Activated CD4-positive, alpha-beta T cell treated with anti-CD3 and anti-CD28 coated beads, Interleukin-2, amount 50 U/mL, for 24 hours (primary cell): ENCODE measurements around the gene HOXB7.

Experiments used
- DNase-seq, 2 donors: peaks; one replicate each; pipeline ENCODE4 v3.0.0-alpha.2; 2020; ENCODE audit warnings: low read depth in 1 of 2, low spot score in 1 of 2

Gene HOXB7

DNA sequence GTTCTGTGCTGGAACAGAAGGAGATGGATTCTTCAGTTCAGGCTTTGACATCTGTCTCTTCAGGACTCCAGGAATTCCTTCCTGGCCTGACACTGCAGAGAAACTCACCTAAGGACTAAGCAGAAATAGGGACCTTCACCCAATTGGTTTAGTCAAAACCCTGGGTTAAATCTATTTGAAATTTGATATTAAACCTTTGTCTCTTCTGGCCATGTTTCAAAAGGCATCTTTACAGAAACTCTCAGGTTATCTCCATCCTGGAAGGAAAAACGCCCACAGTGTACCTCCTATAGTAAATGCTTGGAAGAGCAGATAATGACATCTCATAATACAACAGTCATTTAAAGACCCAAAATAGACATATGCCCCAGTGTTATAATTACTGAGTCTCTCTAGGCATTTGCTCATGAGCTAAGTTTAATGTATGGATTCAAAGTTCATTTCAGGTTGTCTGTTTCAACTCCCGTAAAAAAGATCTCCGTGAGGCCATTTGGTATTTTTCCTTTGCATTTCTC is 27.1 kb downstream of the HOXB7 start:
- no peak for DNase-seq

DNA sequence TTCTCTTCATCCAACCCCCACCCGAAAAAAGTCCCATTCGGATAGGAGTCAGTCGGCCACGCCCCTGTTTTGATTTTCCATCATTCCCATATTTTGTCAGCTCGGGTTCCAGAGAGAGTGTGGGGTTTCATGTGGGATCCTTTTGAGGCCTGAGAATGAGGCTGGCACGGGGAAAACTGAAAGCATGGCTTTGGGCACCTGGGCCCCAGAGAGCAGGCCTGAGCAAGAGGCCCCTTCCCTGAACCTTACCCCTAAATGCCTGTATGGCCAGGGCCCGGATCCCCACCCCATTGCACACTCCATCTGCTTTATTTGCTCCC is 28.1 kb downstream of the HOXB7 start:
- DNase-seq, result no peak

DNA sequence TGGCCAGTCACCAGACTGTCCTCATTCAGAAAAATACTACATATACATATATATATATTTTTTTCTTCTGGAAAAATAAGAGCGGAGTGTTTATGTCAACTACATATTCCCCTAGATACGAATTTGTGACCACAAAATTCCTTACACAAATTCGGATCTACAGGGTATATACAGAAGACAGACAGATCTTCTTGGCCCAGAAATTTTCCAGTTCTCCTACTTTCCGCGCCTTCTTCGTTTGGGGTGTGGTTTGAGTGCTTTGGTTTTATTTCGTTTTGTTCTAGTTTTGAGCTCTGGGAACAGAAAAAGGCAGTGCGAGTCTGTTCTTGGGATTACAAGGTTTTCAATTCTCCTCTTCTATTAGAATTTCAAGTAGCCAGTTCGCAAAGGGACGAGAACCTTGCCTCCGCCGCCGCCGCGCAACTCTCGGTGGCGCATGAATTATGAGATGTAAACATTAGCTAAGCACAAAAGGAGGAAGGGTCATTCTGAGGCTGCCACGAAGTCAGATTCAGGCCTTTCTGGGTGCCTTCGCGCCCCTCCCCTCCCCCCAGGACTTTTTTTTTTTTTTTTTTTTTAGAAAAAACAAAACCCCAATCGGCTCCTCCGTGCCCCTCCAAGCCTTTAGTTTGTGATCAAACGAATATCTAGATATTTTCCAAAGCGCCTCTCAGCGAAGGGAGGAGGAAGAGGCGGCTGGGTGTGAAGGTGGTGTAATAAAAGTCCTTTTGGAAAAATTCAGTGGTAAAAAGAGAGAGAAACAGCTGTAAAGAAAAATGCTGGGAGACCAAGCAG is 30.9 kb downstream of the HOXB7 start:
- DNase-seq, result no peak

DNA sequence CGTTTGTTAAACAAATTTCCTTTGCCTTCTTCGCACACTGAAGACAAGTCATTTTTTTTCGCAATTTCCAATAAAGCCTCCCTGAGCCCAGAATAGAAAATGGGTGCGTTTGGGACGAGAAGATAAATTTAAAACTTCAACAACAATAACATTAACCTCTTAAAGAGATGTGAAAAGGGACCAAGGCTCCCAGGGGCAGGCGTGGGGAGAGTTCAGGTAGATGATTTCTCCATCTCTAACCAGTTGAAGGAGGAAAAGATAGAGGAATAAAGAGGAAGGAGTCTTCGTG is 31.4 kb downstream of the HOXB7 start:
- DNase-seq, result no peak

DNA sequence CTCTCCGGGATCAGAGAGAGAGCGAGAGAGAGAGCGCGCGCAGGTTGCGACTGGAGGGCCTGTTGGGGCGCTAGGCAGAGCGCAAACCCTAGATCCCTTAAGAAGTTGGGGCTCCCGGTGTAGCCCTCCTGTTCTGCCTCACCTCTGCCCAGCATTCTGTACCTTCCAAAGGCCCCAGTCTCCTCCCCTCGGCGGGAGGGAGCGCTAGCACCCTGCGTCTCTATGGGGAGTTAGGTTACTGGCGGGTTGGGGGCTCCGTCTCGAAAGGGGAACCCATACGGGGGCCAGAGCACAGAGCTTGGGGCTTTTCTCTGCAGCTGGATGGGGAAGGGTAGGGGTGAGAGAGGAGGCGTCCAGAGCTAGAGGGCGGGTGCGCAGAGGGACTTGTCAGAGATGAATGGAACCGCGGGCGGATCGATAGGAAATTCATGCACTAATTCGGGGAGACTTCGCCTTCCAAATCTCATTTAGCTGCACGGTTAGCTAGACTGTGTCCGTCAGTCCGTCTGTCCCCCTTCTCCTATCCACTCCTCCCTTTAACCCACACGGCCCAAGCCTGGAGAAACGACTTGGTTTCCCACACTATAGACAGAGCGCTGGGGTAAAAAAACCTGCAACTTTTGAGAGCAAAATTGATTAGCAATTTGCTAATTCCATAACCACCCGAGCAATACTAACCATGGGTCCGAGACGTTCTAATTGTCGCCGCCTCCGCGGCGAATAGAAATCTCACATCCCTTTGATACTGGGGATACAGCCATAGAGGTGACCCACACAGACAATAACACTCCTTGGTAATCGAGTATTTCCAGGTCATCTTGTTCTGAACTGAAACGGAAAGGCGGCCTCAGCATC is 32.0 kb downstream of the HOXB7 start:
- DNase-seq, result no peak

DNA sequence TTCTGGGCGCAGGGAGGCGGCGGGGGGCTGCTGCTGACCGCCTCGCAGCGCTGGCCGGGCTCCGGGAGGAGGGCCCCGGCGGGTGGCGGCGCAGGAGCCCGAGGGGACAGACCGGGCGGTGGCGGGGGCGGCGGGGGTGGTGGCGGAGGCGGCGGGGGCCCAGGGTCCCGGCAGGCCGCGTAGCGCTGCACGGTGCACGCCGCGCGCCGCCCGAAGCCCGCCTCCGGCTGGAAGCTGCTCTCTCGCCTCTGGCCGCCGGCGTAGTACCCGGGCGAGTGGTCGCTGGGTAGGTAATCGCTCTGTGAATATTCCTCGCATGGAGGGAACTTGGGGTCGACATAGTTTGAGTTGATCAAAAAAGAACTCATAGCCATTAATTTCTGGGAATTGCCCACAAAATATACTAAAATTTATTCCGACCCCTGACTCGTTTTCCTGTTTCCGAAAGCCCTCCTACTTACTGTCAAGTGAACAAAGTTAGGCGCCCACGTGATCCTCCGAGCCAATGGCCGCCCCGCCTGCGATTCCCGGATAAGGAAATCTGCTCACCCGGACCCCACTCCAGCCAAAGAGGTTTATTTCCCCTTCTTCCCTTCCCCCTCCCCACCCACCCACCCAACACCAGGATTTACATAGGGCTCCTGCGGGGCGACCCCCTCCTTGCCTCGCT is 32.7 kb downstream of the HOXB7 start, which contains the start of gene HOXB4:
Gene HOXB4 (minus strand): TSS at position 405 of the 670 bp plus-strand sequence. CDS start 31 bp downstream, at position 374.
- peak in 1 of 2 donors; percentile 52 for DNase-seq

DNA sequence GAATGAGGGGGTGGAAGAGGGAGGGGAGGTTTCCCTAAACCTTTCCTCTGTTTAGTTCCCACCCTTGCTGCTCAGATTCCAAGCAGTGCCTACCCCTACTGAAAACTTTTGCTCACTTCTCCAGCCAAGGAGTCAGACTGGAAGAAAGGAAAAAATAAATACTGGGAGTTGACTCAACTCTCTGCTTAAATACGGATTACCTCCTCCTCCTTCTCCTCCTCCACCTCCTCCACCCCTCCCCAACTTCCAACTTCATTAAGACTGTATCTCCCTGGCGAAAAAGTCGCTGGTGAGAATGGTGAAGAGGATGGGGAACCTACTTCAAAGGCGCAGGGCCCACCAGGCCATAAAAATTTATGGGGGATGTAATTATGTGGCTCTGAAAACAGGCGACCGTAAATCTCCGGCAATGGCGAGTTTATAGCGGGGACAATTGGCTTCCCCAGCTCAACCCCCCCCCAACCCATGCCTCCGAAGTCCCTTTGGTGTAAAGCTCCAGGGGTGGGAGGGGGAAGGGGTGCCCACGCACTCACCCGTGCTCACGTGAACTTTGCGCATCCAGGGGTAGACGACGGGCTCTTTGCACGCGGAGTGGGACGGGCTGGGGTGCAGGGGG is 33.4 kb downstream of the HOXB7 start:
- DNase-seq, result no peak

DNA sequence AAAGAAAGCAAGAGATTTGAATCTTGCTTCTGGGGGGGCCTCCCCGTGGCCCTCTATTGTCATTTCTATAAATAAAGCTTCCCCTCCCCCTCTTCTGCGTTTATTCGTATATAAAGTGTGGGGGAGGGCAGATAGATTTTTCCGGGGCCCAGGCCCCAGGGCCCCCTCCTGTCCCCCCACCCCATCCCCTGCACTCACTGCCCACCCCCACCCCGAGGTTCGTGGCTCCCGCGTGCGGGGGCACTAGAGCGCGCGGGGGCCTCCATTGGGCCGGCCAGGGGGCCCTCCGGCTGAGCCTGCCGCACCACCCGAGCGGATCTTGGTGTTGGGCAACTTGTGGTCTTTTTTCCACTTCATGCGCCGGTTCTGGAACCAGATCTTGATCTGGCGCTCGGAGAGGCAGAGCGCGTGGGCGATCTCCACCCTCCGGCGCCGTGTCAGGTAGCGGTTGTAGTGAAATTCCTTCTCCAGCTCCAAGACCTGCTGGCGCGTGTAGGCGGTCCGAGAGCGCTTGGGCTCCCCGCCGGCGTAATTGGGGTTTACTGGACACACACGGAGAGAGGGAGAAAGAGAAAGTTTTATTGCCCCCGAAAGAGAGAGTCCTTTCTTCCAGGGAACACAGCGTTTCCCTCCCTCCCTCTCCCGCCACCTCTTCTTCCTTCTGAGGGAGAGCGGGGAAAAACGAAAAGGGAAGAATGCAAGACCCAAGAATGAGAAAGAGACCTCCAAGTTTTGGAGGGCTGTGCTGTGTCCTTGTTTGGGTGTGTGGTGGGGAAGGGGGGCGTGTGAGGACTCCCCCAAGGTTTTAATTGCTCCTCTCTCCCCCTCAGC is 34.1 kb downstream of the HOXB7 start:
- DNase-seq, result no peak

DNA sequence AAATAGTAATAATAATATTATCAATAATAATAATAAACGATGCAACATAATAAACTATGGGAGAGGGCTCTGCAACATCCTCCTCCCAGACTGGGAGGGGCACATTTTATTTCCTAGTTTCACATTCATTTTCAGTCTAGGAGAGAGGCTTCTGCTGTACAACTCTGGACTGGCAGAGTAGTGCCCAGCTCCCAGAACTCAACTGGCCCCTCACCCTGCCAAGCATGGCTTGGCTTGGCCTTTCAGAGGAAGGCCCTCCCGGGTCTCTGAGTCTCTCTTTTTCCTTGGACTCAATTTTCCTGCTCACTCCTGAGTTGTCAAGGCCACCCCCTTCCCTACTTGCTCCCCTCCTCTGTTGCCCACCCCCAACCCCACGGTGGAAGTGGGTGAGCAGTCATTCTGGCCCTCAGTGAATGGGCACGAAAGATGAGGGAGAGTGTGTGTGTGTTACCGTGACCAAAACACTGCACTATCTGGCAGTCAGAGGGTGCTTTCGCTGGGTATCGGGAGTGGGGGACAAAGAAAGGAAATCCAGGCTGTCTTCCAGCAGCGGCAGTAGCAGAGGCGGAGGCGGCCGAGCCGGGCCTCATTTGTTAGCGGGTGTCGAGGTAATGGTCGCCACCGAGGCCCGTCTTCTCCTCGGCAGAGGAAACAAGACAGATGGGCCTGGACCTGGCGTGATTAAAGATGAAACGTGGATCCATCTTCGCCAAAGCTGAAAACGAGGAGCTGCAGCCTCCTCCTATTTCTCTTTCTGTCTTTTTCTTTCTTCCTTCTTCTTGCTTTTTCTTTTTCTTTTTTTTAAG is 34.9 kb downstream of the HOXB7 start:
- DNase-seq, result no peak

DNA sequence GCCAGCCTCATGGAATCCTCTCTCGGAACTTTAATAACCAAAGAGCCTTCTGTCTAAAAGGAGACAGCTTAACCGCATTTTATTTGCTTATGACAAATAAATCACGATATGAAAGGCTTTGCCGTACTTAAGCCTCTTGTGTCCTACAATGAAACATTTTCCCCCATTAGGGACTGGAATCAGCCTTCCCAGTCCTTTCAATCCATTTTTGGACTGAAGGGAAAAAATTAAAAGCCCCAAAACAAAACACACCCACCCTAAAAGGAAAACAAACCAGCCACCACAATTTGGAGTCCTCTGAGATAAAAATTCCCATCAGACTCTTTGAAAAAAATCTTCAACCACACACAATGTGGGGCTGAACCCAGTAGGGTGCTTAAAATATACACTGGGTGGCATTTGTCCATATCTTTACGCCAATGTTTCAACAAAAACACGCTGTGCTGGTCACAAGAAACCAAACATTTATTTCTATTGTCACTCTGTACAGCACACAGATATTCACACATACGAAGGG is 35.7 kb downstream of the HOXB7 start:
- no peak for DNase-seq

DNA sequence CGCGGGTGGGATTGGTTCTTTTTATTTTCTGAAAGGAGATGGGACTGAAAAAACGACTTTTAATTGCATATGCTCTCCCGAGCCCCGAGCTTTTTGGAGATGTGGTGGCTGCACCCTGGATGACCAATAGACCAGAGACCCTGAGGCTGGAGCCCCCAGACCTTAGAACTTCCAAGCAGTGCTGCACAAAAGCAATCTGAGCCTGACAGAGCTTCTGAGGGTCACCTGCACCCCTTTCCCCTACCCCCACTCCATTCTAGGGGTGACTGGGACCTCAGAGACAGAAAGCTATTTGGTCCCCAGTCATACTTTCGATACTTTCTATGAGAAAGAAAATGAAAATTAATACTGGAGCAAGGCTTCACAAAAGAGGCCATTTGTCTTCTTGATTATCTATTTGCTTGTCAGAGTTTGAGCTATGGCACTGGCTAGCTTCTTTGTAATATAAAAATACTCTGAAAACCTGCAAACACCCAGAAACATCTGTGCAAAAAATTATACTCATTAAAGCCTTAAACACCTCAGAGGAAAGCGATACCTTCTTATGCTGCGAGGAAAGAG is 36.2 kb downstream of the HOXB7 start:
- DNase-seq, result no peak

DNA sequence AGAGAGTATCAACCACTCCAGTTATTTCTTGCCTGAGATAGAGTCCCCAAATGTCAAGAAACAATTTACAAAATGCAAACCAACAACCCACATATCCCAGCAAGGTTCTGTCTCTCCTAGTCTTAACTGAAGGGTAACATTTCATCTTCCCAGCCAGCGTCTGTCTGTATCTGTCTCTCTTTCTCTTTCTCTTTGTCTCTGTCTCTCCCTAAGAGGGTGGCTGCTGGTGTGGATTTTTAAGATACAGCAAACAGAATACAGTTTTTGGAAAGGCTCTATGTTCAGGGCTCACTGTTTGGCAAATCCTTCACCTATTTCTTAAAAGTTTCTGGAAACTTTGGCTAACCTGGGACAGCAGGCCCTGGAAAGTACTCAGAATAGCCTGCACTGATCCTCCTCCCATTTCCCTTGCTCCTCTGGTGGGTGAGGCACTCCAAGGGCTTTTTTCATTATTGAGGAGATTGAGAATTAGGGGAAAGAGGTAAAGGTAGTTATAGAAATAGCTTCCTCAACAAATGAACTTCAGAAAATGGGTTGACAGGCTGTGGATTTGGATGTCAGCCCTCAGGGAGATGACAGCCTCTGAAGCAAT is 38.9 kb downstream of the HOXB7 start:
- no peak for DNase-seq

DNA sequence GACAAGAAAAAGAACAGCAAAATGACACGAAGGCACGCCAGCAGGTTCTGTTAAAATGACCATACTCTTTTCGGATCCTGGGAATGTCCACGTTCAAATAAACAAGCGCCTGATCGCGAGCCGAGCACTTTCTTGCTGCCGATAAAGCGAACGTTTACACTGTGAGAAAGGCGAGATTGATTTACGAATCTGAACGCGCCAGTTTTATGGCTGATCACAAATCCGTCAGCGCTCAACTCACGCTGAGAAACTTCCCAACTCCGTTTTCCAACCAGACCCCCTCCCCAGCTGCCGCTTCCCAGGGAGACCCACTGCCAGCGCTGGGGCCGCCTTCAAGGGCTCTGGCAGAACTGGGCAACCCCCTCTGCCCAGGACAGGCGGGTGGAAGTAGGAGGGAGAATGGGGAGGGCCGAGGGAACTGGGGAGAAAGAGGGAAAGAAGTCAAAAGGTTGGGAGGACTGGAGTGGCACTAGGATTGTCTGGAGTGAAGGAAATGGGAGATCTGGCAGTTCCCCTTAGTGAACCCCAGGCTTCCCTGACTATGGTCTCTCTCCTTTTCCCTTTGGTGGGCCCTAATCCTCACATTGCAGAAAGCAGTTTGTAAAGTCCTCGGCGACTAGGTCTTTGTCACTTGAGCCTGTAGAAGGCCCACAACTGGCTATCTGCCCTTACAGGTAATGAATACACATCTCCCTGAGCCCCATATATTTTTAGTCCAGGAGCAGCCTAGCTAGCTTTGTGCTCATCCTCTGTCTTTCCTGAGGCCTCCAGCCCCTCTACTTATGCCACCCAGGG is 39.6 kb downstream of the HOXB7 start:
- DNase-seq, result no peak

DNA sequence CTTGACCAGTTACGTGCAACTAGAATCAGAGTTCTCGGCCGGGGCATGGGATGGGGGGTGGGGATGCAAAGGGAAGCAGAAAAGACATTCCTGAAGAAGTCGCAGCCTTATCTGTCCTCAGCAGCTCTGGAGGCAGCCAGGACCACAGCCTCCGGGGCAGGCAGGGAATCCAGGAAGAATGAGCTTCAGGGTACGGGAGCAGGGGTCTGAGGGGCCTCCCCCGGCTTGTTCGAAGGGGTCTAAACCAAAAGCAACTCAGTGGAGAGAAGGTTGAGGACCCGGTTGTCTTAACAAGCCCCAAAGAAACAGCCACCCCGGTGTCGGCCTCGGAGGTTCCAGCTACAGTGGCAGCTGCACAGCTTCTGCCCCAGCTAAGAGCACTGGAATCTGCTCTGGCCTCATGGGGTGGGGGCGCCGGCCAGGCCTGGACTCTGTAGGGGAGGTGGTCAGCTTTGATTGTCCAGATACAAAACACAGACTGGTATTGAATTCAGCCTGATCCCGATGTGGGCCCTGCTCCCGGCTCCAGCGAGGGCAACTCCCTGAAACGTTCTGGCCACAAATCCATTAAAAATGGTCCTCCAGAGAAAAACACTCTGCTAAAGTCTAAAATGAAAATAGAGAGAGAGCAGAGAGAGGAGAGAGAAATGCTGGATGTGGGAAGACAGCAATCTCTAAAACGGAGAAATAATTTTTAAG is 40.3 kb downstream of the HOXB7 start:
- DNase-seq, result no peak

DNA sequence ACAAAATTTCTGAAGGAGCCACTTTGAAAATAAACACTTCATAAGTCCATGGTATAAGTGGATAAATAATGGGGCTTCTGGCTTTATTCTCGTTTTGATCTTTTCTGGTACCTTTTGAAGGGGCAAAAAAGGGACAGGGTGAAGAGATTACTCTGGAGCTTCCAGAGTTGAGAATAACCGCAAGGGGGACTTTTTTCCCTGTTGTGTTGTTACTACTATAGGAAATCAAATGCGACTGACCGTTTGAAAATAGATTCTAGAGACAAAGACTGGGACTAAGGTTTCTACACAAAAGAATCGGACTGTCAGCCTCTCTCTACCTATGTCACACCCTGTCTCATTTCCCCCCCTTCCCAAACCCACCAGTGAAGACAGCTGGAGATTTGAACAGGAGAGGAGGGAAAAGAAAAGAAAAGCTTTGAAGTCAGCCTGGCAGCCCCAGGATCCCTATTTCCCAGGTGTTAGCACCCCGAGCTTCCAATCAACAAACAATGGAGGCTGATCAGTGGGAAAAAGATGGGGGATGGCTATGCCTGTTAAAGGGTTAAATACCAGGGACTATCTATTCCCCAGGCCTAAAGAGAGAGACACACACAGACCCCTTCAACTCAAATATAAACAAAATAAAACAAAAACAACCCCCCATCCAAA is 41.0 kb downstream of the HOXB7 start:
- DNase-seq, result no peak

DNA sequence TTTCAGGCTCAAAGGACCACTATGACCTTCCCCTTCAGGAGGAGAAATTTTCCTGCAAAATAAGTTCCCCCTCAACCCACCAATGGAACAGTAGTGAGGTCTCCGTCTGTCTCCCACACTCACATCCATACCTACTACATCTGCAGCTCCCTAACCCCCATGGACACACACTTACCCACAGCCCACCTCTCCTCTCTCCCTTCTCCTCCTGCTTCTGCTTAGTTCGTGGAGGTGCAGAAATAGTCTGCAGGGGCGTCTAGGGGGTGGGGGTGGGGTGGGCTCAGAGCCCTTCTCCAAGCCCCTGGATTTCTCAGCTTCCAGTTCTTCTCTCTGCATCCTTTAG is 41.6 kb downstream of the HOXB7 start:
- no peak for DNase-seq
